Measurements from ENCODE around the gene CCR5AS.

GRCh38 chr3:46417841-46418611, 11.2 kb upstream of the CCR5AS start:
- no peak for TF ChIP-seq CTCF (conservative IDR thresholded peaks at IDR 0.05; ENCODE audit: low read depth in 2 of 2)
- TF ChIP-seq POLR2AphosphoS5 (IDR thresholded peaks at IDR 0.05; ENCODE audit: low read depth): no peak
- TF ChIP-seq JUNB (IDR thresholded peaks at IDR 0.05; ENCODE audit: unreplicated experiment): no peak
- no peak for TF ChIP-seq EZH2 (IDR thresholded peaks at IDR 0.05; ENCODE audit: low read depth, unreplicated experiment)
- no peak for TF ChIP-seq REST (IDR thresholded peaks at IDR 0.05; ENCODE audit: unreplicated experiment)
- TF ChIP-seq CREB1 (CRISPR knock-in tag; IDR thresholded peaks at IDR 0.05; ENCODE audit: low read depth): no peak
- TF ChIP-seq EZH2phosphoT487 (IDR thresholded peaks at IDR 0.05; ENCODE audit: unreplicated experiment): no peak
- TF ChIP-seq ETS1 (IDR thresholded peaks at IDR 0.05): no peak

Data from GM23338 (cell line).